GM12878 (cell line): Measurements from ENCODE around the gene MAL. TPM values are rescaled to one million over a fixed set of nuclear protein-coding genes. Genes with fewer than 3 reads are reported as not detected.

Source experiments
- ATAC-seq: fragments of 200-7000 bp; cut with Tn5 transposase; 3 replicates; pipeline ENCODE4 v1.9.1; 2020; ENCODE audit warnings: mild to moderate bottlenecking, moderate library complexity
- BruUV-seq: library from RNA; stranded (reverse); fragments of 400-500 nt; replicated peaks from 2 replicates; lab custom pipeline; 2021; lab: Mats Ljungman, UMichigan
- CTCF ChIA-PET: fragments of 300-600 bp; sonication (Branson Sonifier 250); formaldehyde crosslinking; extraction: SDS; loops from one replicate; lab custom pipeline; 2021; ENCODE audit warnings: inconsistent platforms; lab: Yijun Ruan, JAX
- POLR2A ChIA-PET: fragments of 350-600 bp; formaldehyde crosslinking; extraction: SDS; loops from one replicate; lab custom pipeline; 2021; ENCODE audit warnings: inconsistent platforms; lab: Charles Lee
- RAD21 ChIA-PET: fragments of 300-600 bp; sonication (Branson Sonifier 250); formaldehyde crosslinking; loops from one replicate; lab custom pipeline; 2023; ENCODE audit warnings: antibody characterized with exemption; ENCODE audit not compliant: unreplicated experiment; lab: Charles Lee
- SMC1A ChIA-PET: fragments of 300-600 bp; sonication (Branson Sonifier 250); formaldehyde crosslinking; loops from one replicate; lab custom pipeline; 2023; ENCODE audit not compliant: unreplicated experiment, uncharacterized antibody; lab: Charles Lee
- DNase-seq: peaks from one replicate; pipeline ENCODE4 v3.0.0-alpha.2; 2011; ENCODE audit warnings: low read depth, low spot score
- FAIRE-seq: peaks from 3 replicates; lab custom pipeline; 2011; peaks lifted over from hg19 to GRCh38; lab: Jason Lieb, UNC
- H2AFZ ChIP-seq: 2 replicates; pipeline ENCODE4 v1.6.0; 2011; ENCODE audit warnings: low read depth, low read length, control low read depth; ENCODE audit not compliant: control insufficient read depth
- H3K27ac ChIP-seq: 2 replicates; pipeline ENCODE4 v1.5.1; 2011; ENCODE audit warnings: control low read depth; ENCODE audit not compliant: control insufficient read depth, insufficient read depth
- H3K27me3 ChIP-seq, 2 experiments: replicated peaks in 1 of 2; 2 replicates each; pipeline versions ENCODE4 v1.6.0 to v1.6.1; 2011; ENCODE audit warnings: low read length in 1 of 2; ENCODE audit not compliant: control insufficient read depth in 2 of 2, insufficient read depth in 2 of 2
- H3K36me3 ChIP-seq, 2 experiments: 2 replicates each; pipeline ENCODE4 v1.5.1; 2011; ENCODE audit warnings: low read length in 1 of 2; ENCODE audit not compliant: control insufficient read depth in 2 of 2, insufficient read depth in 2 of 2
- H3K4me1 ChIP-seq: 2 replicates; pipeline ENCODE4 v1.6.1; 2011; ENCODE audit warnings: mild to moderate bottlenecking, low read length, moderate library complexity, mixed read lengths; ENCODE audit not compliant: control insufficient read depth, insufficient read depth
- H3K4me2 ChIP-seq: 2 replicates; pipeline ENCODE4 v1.6.0; 2011; ENCODE audit warnings: control low read depth; ENCODE audit not compliant: control insufficient read depth, insufficient read depth
- H3K4me3 ChIP-seq: fragments of 200-600 bp; sonication (generic); 2 replicates; pipeline ENCODE4 v1.5.1; 2016
- H3K79me2 ChIP-seq: 2 replicates; pipeline ENCODE4 v1.6.0; 2011; ENCODE audit warnings: low read length; ENCODE audit not compliant: control insufficient read depth, insufficient read depth
- H3K9ac ChIP-seq: 2 replicates; pipeline ENCODE4 v1.8.0; 2011; ENCODE audit warnings: low read length, control low read depth, mixed read lengths; ENCODE audit not compliant: control insufficient read depth, insufficient read depth
- H3K9me3 ChIP-seq: replicated peaks from 3 replicates; pipeline ENCODE4 v1.5.1; 2011; ENCODE audit warnings: mild to moderate bottlenecking, low read length; ENCODE audit not compliant: control insufficient read depth, insufficient read depth
- H4K20me1 ChIP-seq: 2 replicates; pipeline ENCODE4 v1.6.0; 2011; ENCODE audit not compliant: control insufficient read depth, insufficient read depth
- BRCA1 ChIP-seq: IDR thresholded peaks from 2 replicates; pipeline ENCODE4 v1.6.1; 2011; ENCODE audit warnings: low read depth, low read length, improper control_type of control experiment
- E2F4 ChIP-seq: IDR thresholded peaks from 2 replicates; pipeline ENCODE4 v1.6.1; 2012; ENCODE audit warnings: low read depth, low read length, improper control_type of control experiment
- PML ChIP-seq: IDR thresholded peaks from 2 replicates; pipeline ENCODE4 v1.6.1; 2012; ENCODE audit warnings: low read length, inconsistent platforms
- ZNF207 ChIP-seq: fragments of 450-650 bp; IDR thresholded peaks from 2 replicates; pipeline ENCODE4 v1.6.1; 2014; ENCODE audit warnings: antibody characterized with exemption, mild to moderate bottlenecking, borderline replicate concordance
- ZNF592 ChIP-seq: fragments of 450-650 bp; IDR thresholded peaks from 2 replicates; pipeline ENCODE4 v1.6.1; 2017; ENCODE audit warnings: mild to moderate bottlenecking, moderate library complexity
- WGBS: methylation state at CpG from one replicate; pipeline ENCODE4 v1.1.6; 2016; ENCODE audit warnings: low lambda C conversion rate; ENCODE audit not compliant: insufficient replicate concordance, insufficient coverage; ENCODE audit errors: missing lambda C conversion rate; 5-methylcytosine and 5-hydroxymethylcytosine counted together
- in situ Hi-C: fragments of 300-500 bp; cut with MboI; formaldehyde crosslinking; loops from 9 replicates; pipeline ENCODE4 v1.14.3; 2018; ENCODE audit warnings: mixed read lengths
- intact Hi-C: fragments of 100-400 bp; cut with micrococcal nuclease; formaldehyde crosslinking; loops from one replicate; pipeline ENCODE4 v1.14.2; 2022; ENCODE audit not compliant: unreplicated experiment
- polyA plus RNA-seq, 11 experiments: library from polyadenylated mRNA; depleted of rRNA in 4 of 11; unstranded in 6 of 11; stranded (reverse) in 5 of 11; fragments of >200 nt; fragmentation: Nextera tagmentation in 4 of 11; fragmentation: Illumina TruSeq in 1 of 11; extraction: Ambion mirVana in 4 of 11; extraction: Trizol in 1 of 11; gene quantifications; 1 replicate in 1 of 11; 2 replicates in 10 of 11; pipeline versions ENCODE4 v1.2.1 to v1.2.3, GENCODE V29; 2011 to 2016; ENCODE audit warnings: inconsistent platforms in 2 of 11, missing spikeins in 2 of 11, low read depth in 1 of 11
- total RNA-seq, 4 experiments: library from RNA; depleted of rRNA in 3 of 4; stranded (reverse); fragments of >200 nt in 3 of 4; fragmentation: Illumina TruSeq in 1 of 4; extraction: Trizol in 1 of 4; gene quantifications; 2 replicates each; pipeline versions ENCODE4 v1.2.1 to v1.2.3, GENCODE V29; 2013 to 2021

Gene MAL
- total and polyA plus RNA-seq, 10 of the 15 experiments (the other 5 are each of a cell fraction or from before 2014, with no cell fraction given): 1.3 to 4.5 (median 1.7) TPM

- no peak for TF ChIP-seq ZNF592
- TF ChIP-seq E2F4: no peak
These were observed 29.8 kb upstream of the MAL start (continued) for GRCh38 chr2:94995553-94996304.

GRCh38 chr2:94996305-94997100 lies 29.0 kb upstream of the MAL start:
- Histone ChIP-seq H3K27me3 (peaks cover 0 to 2% of the 10 kb centered on the region in 2 experiments; a peak in 3 of 4 replicates), H3K4me3 (no peak overlapping the region), H3K79me2 (no peaks in the 10 kb centered on the region), H3K36me3 (no peaks in the 10 kb centered on the region), H3K9ac (no peak overlapping the region), H3K4me1 (no peaks in the 10 kb centered on the region), H2AFZ (no peak overlapping the region), H3K27ac (no peak overlapping the region), H3K9me3 (no peaks in the 10 kb centered on the region), H3K4me2 (no peak overlapping the region), H4K20me1 (no peaks in the 10 kb centered on the region)
- ChIA-PET POLR2A (no interaction called here), RAD21 (no interaction called here), CTCF (interaction anchor here (0.9 to 2.4 kb wide), 3 partner anchors 10 to 82 kb away, joined by 3 to 10 read pairs (median 5); no protein-coding TSS in a partner anchor), SMC1A (interaction anchor here (1.1 kb wide), 1 partner anchor 57 kb away, joined by 3 read pairs; no protein-coding TSS in a partner anchor)
- no TSS peak for BruUV-seq
- 61% methylated on average over 23 of the region's 23 CpGs for WGBS
- intact Hi-C loops (no loop called here), in situ Hi-C loops (no loop called here)
- ATAC-seq: no peak
- DNase-seq: no peak
- TF ChIP-seq BRCA1 (no peak), ZNF207 (no peak), PML (no peak)
- no peak for FAIRE-seq
